ENCODE data around the gene SH3BP4. TPM values are rescaled to one million over a fixed set of nuclear protein-coding genes. Genes with fewer than 3 reads are reported as not detected.

SH3BP4 gene
- total RNA-seq, 1 donor, result 121 TPM

DNA sequence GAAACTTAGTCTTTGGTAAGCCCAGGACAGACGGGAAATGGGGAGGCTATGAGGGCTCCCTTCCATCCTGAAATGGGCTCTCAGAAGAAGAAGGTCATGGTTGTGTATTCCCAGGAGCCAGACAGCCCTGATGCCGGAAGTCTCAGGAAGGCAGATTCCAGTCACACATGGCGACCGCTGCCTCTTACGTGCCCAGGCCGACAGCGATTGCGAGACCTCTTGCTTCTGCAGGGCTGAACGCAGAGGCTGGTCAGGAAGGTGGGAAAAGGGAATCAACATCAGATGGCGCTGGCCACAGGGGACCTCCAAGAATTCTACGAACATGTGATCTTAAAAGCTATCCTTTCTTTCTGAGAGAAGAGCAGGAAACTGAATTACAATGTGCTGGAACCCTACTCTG is 22.8 kb upstream of the SH3BP4 start:
- no peak for DNase-seq (ENCODE audit: insufficient read length, low spot score, missing footprints)
- Histone ChIP-seq H3K4me2 (ENCODE audit: insufficient read depth, low read length) (no peak overlapping the region), H3K4me3 (ENCODE audit: insufficient read depth, low read length) (no peak overlapping the region), H3K9me3 (ENCODE audit: low read depth, low read length) (peaks cover 2% of the 10 kb centered on the region), H3K79me2 (ENCODE audit: insufficient read depth, low read length) (no peaks in the 10 kb centered on the region), H4K20me1 (ENCODE audit: insufficient read depth, low read length) (no peaks in the 10 kb centered on the region), H2AFZ (ENCODE audit: low read length) (no peak overlapping the region), H3K36me3 (ENCODE audit: insufficient read depth, low read length) (no peaks in the 10 kb centered on the region), H3K27ac (ENCODE audit: low read depth, low read length) (no peak overlapping the region), H3K27me3 (ENCODE audit: insufficient read depth, low read length) (peaks cover 23% of the 10 kb centered on the region), H3K4me1 (ENCODE audit: insufficient read depth, low read length) (no peaks in the 10 kb centered on the region)
- TF ChIP-seq, protein P1, sequence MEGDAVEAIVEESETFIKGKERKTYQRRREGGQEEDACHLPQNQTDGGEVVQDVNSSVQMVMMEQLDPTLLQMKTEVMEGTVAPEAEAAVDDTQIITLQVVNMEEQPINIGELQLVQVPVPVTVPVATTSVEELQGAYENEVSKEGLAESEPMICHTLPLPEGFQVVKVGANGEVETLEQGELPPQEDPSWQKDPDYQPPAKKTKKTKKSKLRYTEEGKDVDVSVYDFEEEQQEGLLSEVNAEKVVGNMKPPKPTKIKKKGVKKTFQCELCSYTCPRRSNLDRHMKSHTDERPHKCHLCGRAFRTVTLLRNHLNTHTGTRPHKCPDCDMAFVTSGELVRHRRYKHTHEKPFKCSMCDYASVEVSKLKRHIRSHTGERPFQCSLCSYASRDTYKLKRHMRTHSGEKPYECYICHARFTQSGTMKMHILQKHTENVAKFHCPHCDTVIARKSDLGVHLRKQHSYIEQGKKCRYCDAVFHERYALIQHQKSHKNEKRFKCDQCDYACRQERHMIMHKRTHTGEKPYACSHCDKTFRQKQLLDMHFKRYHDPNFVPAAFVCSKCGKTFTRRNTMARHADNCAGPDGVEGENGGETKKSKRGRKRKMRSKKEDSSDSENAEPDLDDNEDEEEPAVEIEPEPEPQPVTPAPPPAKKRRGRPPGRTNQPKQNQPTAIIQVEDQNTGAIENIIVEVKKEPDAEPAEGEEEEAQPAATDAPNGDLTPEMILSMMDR (IDR thresholded peaks at IDR 0.05; ENCODE audit: extremely low read depth, low read depth, low read length), result no peak

DNA sequence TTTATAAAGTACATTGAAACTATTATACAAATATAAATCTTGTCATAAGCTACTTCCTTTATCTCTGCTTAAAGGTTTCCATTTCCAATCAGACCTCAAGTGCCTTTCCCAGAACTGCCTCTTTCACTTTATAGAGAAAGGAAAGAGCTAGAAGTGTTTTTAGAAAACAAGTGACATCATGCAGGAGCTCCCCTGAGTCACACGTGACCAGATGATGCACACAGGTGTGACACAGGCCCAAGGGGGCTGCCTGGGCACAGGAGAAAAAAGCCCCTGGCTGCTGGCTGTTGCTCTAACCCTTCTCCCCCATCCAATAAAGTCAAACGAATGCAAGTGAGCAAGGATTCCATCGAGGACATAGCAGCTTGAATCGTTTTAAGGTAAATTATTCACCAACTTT is 21.4 kb upstream of the SH3BP4 start:
- Histone ChIP-seq H3K4me2 (ENCODE audit: insufficient read depth, low read length) (no peak overlapping the region), H3K4me3 (ENCODE audit: insufficient read depth, low read length) (no peak overlapping the region), H3K9me3 (ENCODE audit: low read depth, low read length) (no peaks in the 10 kb centered on the region), H2AFZ (ENCODE audit: low read length) (no peak overlapping the region), H3K4me1 (ENCODE audit: insufficient read depth, low read length) (no peaks in the 10 kb centered on the region), H3K27me3 (ENCODE audit: insufficient read depth, low read length) (peaks cover 23% of the 10 kb centered on the region), H3K79me2 (ENCODE audit: insufficient read depth, low read length) (no peaks in the 10 kb centered on the region), H3K27ac (ENCODE audit: low read depth, low read length) (no peak overlapping the region), H3K36me3 (ENCODE audit: insufficient read depth, low read length) (no peaks in the 10 kb centered on the region), H4K20me1 (ENCODE audit: insufficient read depth, low read length) (no peaks in the 10 kb centered on the region)
- no peak for DNase-seq (ENCODE audit: insufficient read length, low spot score, missing footprints)
- TF ChIP-seq, protein P1 (IDR thresholded peaks at IDR 0.05; ENCODE audit: extremely low read depth, low read depth, low read length), result no peak

DNA sequence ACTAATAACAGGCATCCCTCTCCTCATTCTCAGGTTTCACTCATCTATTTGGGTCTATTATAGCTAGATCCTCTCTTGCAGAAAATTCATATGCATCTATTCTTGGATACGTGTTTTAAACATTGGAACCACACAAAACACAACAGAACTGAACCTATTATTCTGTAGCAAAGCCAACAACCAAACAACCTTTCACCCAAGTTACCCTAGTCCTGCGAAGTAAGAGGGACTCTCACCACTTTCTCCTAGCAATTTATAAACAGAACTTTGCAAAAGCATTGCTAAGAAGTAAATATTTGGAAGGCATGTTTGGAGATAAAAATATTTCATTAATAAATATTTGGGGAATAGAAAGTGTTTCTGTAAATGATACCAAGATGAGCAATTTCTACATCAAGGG is 20.4 kb upstream of the SH3BP4 start:
- TF ChIP-seq, protein P1 (IDR thresholded peaks at IDR 0.05; ENCODE audit: extremely low read depth, low read depth, low read length), result no peak
- DNase-seq (ENCODE audit: insufficient read length, low spot score, missing footprints), result no peak
- H4K20me1 ChIP-seq (ENCODE audit: insufficient read depth, low read length), result no peaks in the 10 kb centered on the region
- H2AFZ ChIP-seq (ENCODE audit: low read length), result no peak overlapping the region
- no peaks in the 10 kb centered on the region for H3K4me1 ChIP-seq (ENCODE audit: insufficient read depth, low read length)
- no peaks in the 10 kb centered on the region for H3K9me3 ChIP-seq (ENCODE audit: low read depth, low read length)
- no peaks in the 10 kb centered on the region for H3K79me2 ChIP-seq (ENCODE audit: insufficient read depth, low read length)
- no peaks in the 10 kb centered on the region for H3K36me3 ChIP-seq (ENCODE audit: insufficient read depth, low read length)
- H3K4me2 ChIP-seq (ENCODE audit: insufficient read depth, low read length), result no peak overlapping the region
- H3K27ac ChIP-seq (ENCODE audit: low read depth, low read length), result no peak overlapping the region
- peaks cover 20% of the 10 kb centered on the region for H3K27me3 ChIP-seq (ENCODE audit: insufficient read depth, low read length)
- H3K4me3 ChIP-seq (ENCODE audit: insufficient read depth, low read length), result no peak overlapping the region

DNA sequence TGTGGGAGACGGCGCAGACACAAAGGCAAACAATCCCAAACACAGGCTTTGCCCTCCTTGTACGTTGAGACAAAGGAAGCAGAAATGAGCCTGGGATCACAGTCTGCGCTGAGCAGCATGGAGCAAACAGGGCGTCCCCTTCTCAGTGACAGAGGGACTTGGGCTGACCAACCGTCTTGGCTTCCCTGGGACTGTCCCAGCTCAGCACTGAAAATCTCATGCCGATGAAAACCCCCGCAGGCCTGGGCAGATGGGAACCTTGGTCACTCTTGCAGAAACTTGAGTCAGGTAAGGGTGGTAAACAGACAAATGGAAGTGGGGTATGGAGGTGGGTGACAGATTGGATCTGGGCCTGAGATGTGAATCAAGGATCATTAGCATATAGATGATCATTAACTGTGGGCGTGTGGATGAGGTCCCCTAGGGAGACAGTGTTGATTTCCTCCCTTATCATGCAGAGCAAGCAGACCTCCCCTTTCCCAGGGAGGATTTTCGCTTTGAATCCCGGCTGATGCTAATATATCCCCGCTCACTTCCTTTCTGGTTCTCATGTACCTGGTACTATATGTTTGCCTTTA is 19.1 kb upstream of the SH3BP4 start:
- no peaks in the 10 kb centered on the region for H3K9me3 ChIP-seq (ENCODE audit: low read depth, low read length)
- no peak for DNase-seq (ENCODE audit: insufficient read length, low spot score, missing footprints)
- TF ChIP-seq, protein P1 (IDR thresholded peaks at IDR 0.05; ENCODE audit: extremely low read depth, low read depth, low read length), result no peak
- H3K4me3 ChIP-seq (ENCODE audit: insufficient read depth, low read length), result no peak overlapping the region
- peaks cover 17% of the 10 kb centered on the region for H3K27me3 ChIP-seq (ENCODE audit: insufficient read depth, low read length)
- no peaks in the 10 kb centered on the region for H4K20me1 ChIP-seq (ENCODE audit: insufficient read depth, low read length)
- H3K4me2 ChIP-seq (ENCODE audit: insufficient read depth, low read length), result no peak overlapping the region
- no peak overlapping the region for H3K27ac ChIP-seq (ENCODE audit: low read depth, low read length)
- no peaks in the 10 kb centered on the region for H3K36me3 ChIP-seq (ENCODE audit: insufficient read depth, low read length)
- no peak overlapping the region for H2AFZ ChIP-seq (ENCODE audit: low read length)
- no peaks in the 10 kb centered on the region for H3K79me2 ChIP-seq (ENCODE audit: insufficient read depth, low read length)
- H3K4me1 ChIP-seq (ENCODE audit: insufficient read depth, low read length), result no peaks in the 10 kb centered on the region

Data from osteoblast (primary cell).